B cell (primary cell): ENCODE measurements around the gene SEMA3G. TPM values are rescaled to one million over a fixed set of nuclear protein-coding genes. Genes with fewer than 3 reads are reported as not detected.

Experiments
- ATAC-seq: fragments of 200-7000 bp; cut with Tn5 transposase; one replicate; pipeline ENCODE4 v1.10.0; 2021; ENCODE audit warnings: low read depth, mild to moderate bottlenecking, moderate number of reproducible peaks, moderate library complexity
- CTCF ChIA-PET: fragments of 350-600 bp; sonication (Branson Sonifier 250); formaldehyde crosslinking; loops from one replicate; lab custom pipeline; 2021; ENCODE audit warnings: antibody characterized with exemption, inconsistent platforms; lab: Charles Lee
- POLR2A ChIA-PET: fragments of 350-600 bp; sonication (Branson Sonifier 250); formaldehyde crosslinking; loops from one replicate; lab custom pipeline; 2021; ENCODE audit warnings: antibody characterized with exemption; lab: Charles Lee
- DNase-seq: peaks from one replicate; pipeline ENCODE4 v3.0.0; 2013
- H2AFZ ChIP-seq: 2 replicates; pipeline ENCODE4 v1.6.1; 2012; ENCODE audit warnings: mild to moderate bottlenecking, low read depth, low read length; ENCODE audit not compliant: insufficient read depth, poor library complexity, severe bottlenecking
- H3K27ac ChIP-seq, 2 donors: 1 replicate in 1 of 2; 2 replicates in 1 of 2; pipeline ENCODE4 v1.5.1; 2012 to 2013; ENCODE audit warnings: low read length in 2 of 2, mild to moderate bottlenecking in 2 of 2, moderate library complexity in 1 of 2
- H3K27me3 ChIP-seq, 4 experiments: fragments of 200-600 bp in 1 of 4; sonication (generic) in 1 of 4; replicated peaks in 1 of 4; 1 replicate in 2 of 4; 2 replicates in 2 of 4; pipeline versions ENCODE4 v1.6.1 to v1.7.0; 2013 to 2016; ENCODE audit warnings: low read length in 3 of 4, mild to moderate bottlenecking in 2 of 4, mixed read lengths in 1 of 4, moderate library complexity in 1 of 4; ENCODE audit not compliant: insufficient read depth in 4 of 4, control insufficient read depth in 3 of 4; ENCODE audit errors: control extremely low read depth in 1 of 4
- H3K36me3 ChIP-seq, 2 experiments: replicated peaks in 1 of 2; 1 replicate in 1 of 2; 2 replicates in 1 of 2; pipeline versions ENCODE4 v1.6.1 to v1.7.1; 2013; ENCODE audit warnings: low read length in 1 of 2; ENCODE audit not compliant: insufficient read depth in 2 of 2, control insufficient read depth in 1 of 2; ENCODE audit errors: control extremely low read depth in 1 of 2, extremely low read depth in 1 of 2
- H3K4me1 ChIP-seq, 2 donors: fragments of 200-600 bp in 1 of 2; sonication (generic) in 1 of 2; 1 replicate in 1 of 2; 2 replicates in 1 of 2; pipeline versions ENCODE4 v1.5.1 to v1.6.1; 2013 to 2017; ENCODE audit warnings: low read length in 2 of 2; ENCODE audit not compliant: control insufficient read depth in 2 of 2, insufficient read depth in 2 of 2
- H3K4me2 ChIP-seq: replicated peaks from 2 replicates; pipeline ENCODE3; 2012; ENCODE audit warnings: mild to moderate bottlenecking, low read depth, low read length; ENCODE audit not compliant: poor library complexity, severe bottlenecking
- H3K4me3 ChIP-seq, 5 experiments: fragments of 200-600 bp in 1 of 5; sonication (generic) in 1 of 5; 1 replicate in 3 of 5; 2 replicates in 2 of 5; pipeline versions ENCODE4 v1.5.1 to v1.7.0; 2011 to 2016; ENCODE audit warnings: low read length in 4 of 5, mild to moderate bottlenecking in 4 of 5, low read depth in 2 of 5, control low read depth in 1 of 5, moderate library complexity in 1 of 5; ENCODE audit not compliant: insufficient read depth in 1 of 5; ENCODE audit errors: control extremely low read depth in 1 of 5, extremely low read depth in 1 of 5
- H3K79me2 ChIP-seq: fragments of 200-600 bp; sonication (generic); one replicate; pipeline ENCODE4 v1.6.0; 2016; ENCODE audit warnings: low read length; ENCODE audit not compliant: control insufficient read depth, insufficient read depth
- H3K9ac ChIP-seq: fragments of 200-600 bp; sonication (generic); 2 replicates; pipeline ENCODE4 v1.6.1; 2017; ENCODE audit warnings: mild to moderate bottlenecking, low read length, moderate library complexity
- H3K9me3 ChIP-seq, 3 donors: one replicate each; pipeline versions ENCODE4 v1.6.1 to v1.7.1; 2013; ENCODE audit warnings: low read length in 2 of 3; ENCODE audit not compliant: control insufficient read depth in 2 of 3, insufficient read depth in 1 of 3; ENCODE audit errors: control extremely low read depth in 1 of 3
- H4K20me1 ChIP-seq: 2 replicates; pipeline ENCODE4 v1.6.0; 2012; ENCODE audit warnings: mild to moderate bottlenecking, low read length; ENCODE audit not compliant: insufficient read depth, control insufficient read depth, poor library complexity, severe bottlenecking
- H3K27ac Mint-ChIP-seq: one replicate; pipeline ENCODE4 v1.8.0; 2021; ENCODE audit warnings: mixed read lengths
- H3K27me3 Mint-ChIP-seq: one replicate; pipeline ENCODE4 v1.8.0; 2021; ENCODE audit warnings: mixed read lengths
- H3K4me1 Mint-ChIP-seq: one replicate; pipeline ENCODE4 v1.8.0; 2021; ENCODE audit warnings: mixed read lengths
- H3K4me3 Mint-ChIP-seq: one replicate; pipeline ENCODE4 v1.8.0; 2021; ENCODE audit warnings: mixed read lengths
- H3K9me3 Mint-ChIP-seq: one replicate; pipeline ENCODE4 v1.8.0; 2022; ENCODE audit warnings: mixed read lengths; ENCODE audit not compliant: insufficient read depth
- CTCF ChIP-seq: fragments of 200-600 bp; IDR thresholded peaks from one replicate; pipeline ENCODE4 v1.8.0; 2022; ENCODE audit warnings: antibody characterized with exemption, mild to moderate bottlenecking
- EZH2 ChIP-seq: IDR thresholded peaks from 2 replicates; pipeline ENCODE4 v1.6.1; 2012; ENCODE audit warnings: borderline replicate concordance, low read depth, mild to moderate bottlenecking, moderate library complexity, low read length; ENCODE audit not compliant: insufficient read depth, poor library complexity, severe bottlenecking
- WGBS: methylation state at CpG from one replicate; pipeline ENCODE4 v1.1.5; 2013; ENCODE audit warnings: missing lambda C conversion rate; ENCODE audit not compliant: insufficient coverage; 5-methylcytosine and 5-hydroxymethylcytosine counted together
- intact Hi-C: fragments of 100-400 bp; cut with micrococcal nuclease; formaldehyde crosslinking; loops from one replicate; pipeline ENCODE4 v1.10.0; 2022
- polyA plus RNA-seq: library from polyadenylated mRNA; depleted of rRNA; stranded (reverse); fragments of >200 nt; gene quantifications from 2 replicates; pipeline ENCODE4 v1.2.3, GENCODE V29; 2012
- total RNA-seq, 2 donors: library from RNA; stranded (reverse); fragments of 120-200 nt in 1 of 2; gene quantifications; 1 replicate in 1 of 2; 2 replicates in 1 of 2; pipeline versions ENCODE4 v1.2.3 to v1.2.4, GENCODE V29; 2013 to 2022

The SEMA3G gene
- total and polyA plus RNA-seq, 2 donors (not counting 1 experiment from before 2014, with no cell fraction given): 0.10 to 0.42 TPM

GRCh38 chr3:52397676-52398399 lies 47.1 kb downstream of the SEMA3G start:
- no peak overlapping the region for H3K27ac Mint-ChIP-seq
- Histone ChIP-seq H3K36me3 (peaks cover 3 to 41% of the 10 kb centered on the region in 2 experiments), H3K4me2 (no peak overlapping the region), H3K4me1 (no peaks in the 10 kb centered on the region), H3K27me3 (no peaks in the 10 kb centered on the region), H3K79me2 (no peaks in the 10 kb centered on the region), H4K20me1 (no peaks in the 10 kb centered on the region), H3K9ac (no peak overlapping the region), H3K9me3 (no peaks in the 10 kb centered on the region), H2AFZ (no peak overlapping the region), H3K4me3 (no peak overlapping the region), H3K27ac (no peak overlapping the region)
- H3K4me3 Mint-ChIP-seq: no peak overlapping the region
- DNase-seq (no peak), ATAC-seq (no peak)
- POLR2A ChIA-PET: no interaction called here
- CTCF ChIA-PET: interaction anchor here (1.0 kb wide), 1 partner anchor 14 kb away, joined by 4 read pairs; no protein-coding TSS in a partner anchor
- H3K9me3 Mint-ChIP-seq: no peaks in the 10 kb centered on the region
- H3K27me3 Mint-ChIP-seq: no peaks in the 10 kb centered on the region
- no peak for TF ChIP-seq EZH2
- no peak for TF ChIP-seq CTCF
- 97% methylated on average over 3 of the region's 13 CpGs for WGBS
- intact Hi-C loops: no loop called here
- H3K4me1 Mint-ChIP-seq: no peaks in the 10 kb centered on the region

- H3K9me3 Mint-ChIP-seq: no peaks in the 10 kb centered on the region
- 87% methylated on average over 9 of the region's 10 CpGs for WGBS
- no peaks in the 10 kb centered on the region for H3K9me3 ChIP-seq
- no peaks in the 10 kb centered on the region for H4K20me1 ChIP-seq
- ChIA-PET POLR2A (no interaction called here), CTCF (no interaction called here)
- ATAC-seq (no peak), DNase-seq (no peak)
- no peaks in the 10 kb centered on the region for H3K27me3 ChIP-seq
- H3K36me3 ChIP-seq: peaks cover 0 to 39% of the 10 kb centered on the region in 2 experiments
- H3K27ac Mint-ChIP-seq: no peak overlapping the region
- no peaks in the 10 kb centered on the region for H3K4me1 ChIP-seq
- no peaks in the 10 kb centered on the region for H3K27me3 Mint-ChIP-seq
- intact Hi-C loops: no loop called here
- no peak overlapping the region for H3K9ac ChIP-seq
- H2AFZ ChIP-seq: no peak overlapping the region
- no peak overlapping the region for H3K4me3 ChIP-seq
- H3K27ac ChIP-seq: no peak overlapping the region
- H3K4me3 Mint-ChIP-seq: no peak overlapping the region
- no peak overlapping the region for H3K4me2 ChIP-seq
- H3K79me2 ChIP-seq: no peaks in the 10 kb centered on the region
- no peaks in the 10 kb centered on the region for H3K4me1 Mint-ChIP-seq
- no peak for TF ChIP-seq EZH2
- TF ChIP-seq CTCF: no peak
Observed at GRCh38 chr3:52396907-52397591, 47.9 kb downstream of the SEMA3G start.
